Neural cell (in vitro differentiated cells): ENCODE data around the gene RBM19.

Experiments
- EP300 ChIP-seq: fragments of 450-650 bp; conservative IDR thresholded peaks from 2 replicates; pipeline ENCODE4 v1.6.1; 2014; ENCODE audit warnings: antibody characterized with exemption, mild to moderate bottlenecking, moderate library complexity; ENCODE audit not compliant: poor library complexity, severe bottlenecking
- EZH2 ChIP-seq: fragments of 200-600, 300-800 bp; shearing (Covaris generic), sonication (generic); IDR thresholded peaks from 2 replicates; pipeline ENCODE4 v1.6.1; 2014; ENCODE audit warnings: antibody characterized with exemption, low read length, borderline replicate concordance, mild to moderate bottlenecking; ENCODE audit not compliant: insufficient read depth, poor library complexity, severe bottlenecking
- POLR2AphosphoS5 ChIP-seq: IDR thresholded peaks from 2 replicates; pipeline ENCODE4 v1.6.1; 2012
- RAD21 ChIP-seq: fragments of 450-650 bp; conservative IDR thresholded peaks from 2 replicates; pipeline ENCODE4 v1.6.1; 2014; ENCODE audit warnings: antibody characterized with exemption, mild to moderate bottlenecking, moderate library complexity
- SMC3 ChIP-seq: fragments of 450-650 bp; conservative IDR thresholded peaks from 2 replicates; pipeline ENCODE4 v1.6.1; 2014; ENCODE audit warnings: antibody characterized with exemption, mild to moderate bottlenecking, moderate library complexity; ENCODE audit not compliant: poor library complexity
- TAF1 ChIP-seq: IDR thresholded peaks from 2 replicates; pipeline ENCODE4 v1.6.1; 2012; ENCODE audit warnings: low read depth
- TF ChIP-seq, protein P1 (sequence below): fragments of 450-650 bp; IDR thresholded peaks from 2 replicates; pipeline ENCODE4 v1.5.1; 2014; ENCODE audit warnings: antibody characterized with exemption, mild to moderate bottlenecking, moderate library complexity; ENCODE audit not compliant: poor library complexity, severe bottlenecking

DNA sequence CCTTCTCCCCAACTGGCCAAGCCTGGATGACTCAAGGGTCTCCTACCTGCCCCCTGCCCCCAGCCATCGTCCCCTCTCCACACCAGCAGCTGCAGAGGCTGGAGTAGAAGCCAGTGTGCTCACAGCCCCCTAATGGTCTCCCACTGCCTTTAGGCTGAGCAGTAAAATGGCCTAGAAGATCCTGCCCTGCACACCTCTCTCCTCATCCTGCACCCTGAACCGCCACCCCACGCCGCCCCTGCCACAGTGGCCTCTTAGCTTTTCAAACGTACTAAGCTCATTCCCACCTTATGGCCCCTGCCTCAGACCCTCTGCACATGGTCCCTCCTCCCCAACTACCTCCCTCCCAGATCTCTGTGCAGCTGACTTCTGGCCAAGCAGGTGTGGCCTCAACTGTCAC, 46.3 kb downstream of the RBM19 start:
- TF ChIP-seq, protein P1, sequence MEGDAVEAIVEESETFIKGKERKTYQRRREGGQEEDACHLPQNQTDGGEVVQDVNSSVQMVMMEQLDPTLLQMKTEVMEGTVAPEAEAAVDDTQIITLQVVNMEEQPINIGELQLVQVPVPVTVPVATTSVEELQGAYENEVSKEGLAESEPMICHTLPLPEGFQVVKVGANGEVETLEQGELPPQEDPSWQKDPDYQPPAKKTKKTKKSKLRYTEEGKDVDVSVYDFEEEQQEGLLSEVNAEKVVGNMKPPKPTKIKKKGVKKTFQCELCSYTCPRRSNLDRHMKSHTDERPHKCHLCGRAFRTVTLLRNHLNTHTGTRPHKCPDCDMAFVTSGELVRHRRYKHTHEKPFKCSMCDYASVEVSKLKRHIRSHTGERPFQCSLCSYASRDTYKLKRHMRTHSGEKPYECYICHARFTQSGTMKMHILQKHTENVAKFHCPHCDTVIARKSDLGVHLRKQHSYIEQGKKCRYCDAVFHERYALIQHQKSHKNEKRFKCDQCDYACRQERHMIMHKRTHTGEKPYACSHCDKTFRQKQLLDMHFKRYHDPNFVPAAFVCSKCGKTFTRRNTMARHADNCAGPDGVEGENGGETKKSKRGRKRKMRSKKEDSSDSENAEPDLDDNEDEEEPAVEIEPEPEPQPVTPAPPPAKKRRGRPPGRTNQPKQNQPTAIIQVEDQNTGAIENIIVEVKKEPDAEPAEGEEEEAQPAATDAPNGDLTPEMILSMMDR, result no peak
- TF ChIP-seq POLR2AphosphoS5 (no peak), EZH2 (no peak), SMC3 (no peak), TAF1 (no peak), EP300 (no peak), RAD21 (no peak)
